Measurements from ENCODE around the gene PLEKHA7.
"Not testable (repeated sequence)": the region's sequence is repeated elsewhere in the genome, so short reads cannot be mapped to it uniquely, and the experiment has no call there.

Gene PLEKHA7

DNA sequence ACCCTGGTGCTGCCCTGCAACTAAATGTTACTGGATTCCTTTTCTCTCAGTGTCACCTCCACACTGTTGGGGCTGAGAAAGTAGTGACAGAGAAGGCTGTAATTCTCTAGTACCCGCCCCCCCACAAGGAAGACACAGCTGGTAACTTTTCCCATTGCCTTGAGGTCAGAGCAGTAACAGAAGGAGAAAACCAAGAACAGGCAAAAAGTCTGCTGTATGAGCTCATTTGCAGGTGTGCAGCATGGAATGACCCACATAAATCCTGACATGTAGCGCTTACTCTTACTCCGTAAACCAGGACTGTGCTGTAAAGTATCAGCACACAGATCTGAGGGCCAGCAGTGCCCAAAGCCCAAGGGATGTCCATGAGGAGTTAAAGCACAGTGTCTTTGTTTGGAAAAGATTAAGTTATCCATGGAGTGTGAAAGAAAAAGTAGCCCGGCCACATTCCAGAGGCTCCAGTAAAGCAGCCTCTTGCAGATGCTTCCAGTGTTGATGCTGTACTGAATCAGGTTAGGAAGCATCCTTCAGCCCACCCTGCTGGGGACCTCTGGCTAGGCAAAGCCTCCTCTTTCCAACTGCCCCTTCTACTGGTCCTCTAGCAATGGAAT is 120.7 kb downstream of the PLEKHA7 start:
- no peak overlapping the region for H3K9ac ChIP-seq (ENCODE audit: low read length in 2 of 2)
- H3K4me1 ChIP-seq (ENCODE audit: control insufficient read depth, insufficient read depth, low read length) = no peaks in the 10 kb centered on the region
- no peaks in the 10 kb centered on the region for H3K36me3 ChIP-seq (ENCODE audit: control insufficient read depth in 2 of 2, insufficient read depth in 2 of 2, low read length in 2 of 2)
- no peak overlapping the region for H3K27ac ChIP-seq (ENCODE audit: low read length)
- no peak overlapping the region for H3K4me3 ChIP-seq (ENCODE audit: low read length in 2 of 2)
- H3K9me3 ChIP-seq (ENCODE audit: control insufficient read depth in 2 of 2, low read length in 2 of 2) = no peaks in the 10 kb centered on the region
- no peaks in the 10 kb centered on the region for H3K27me3 ChIP-seq (ENCODE audit: control insufficient read depth in 1 of 2, insufficient read depth in 2 of 2, low read length in 2 of 2)

- no peaks in the 10 kb centered on the region for H3K9me3 ChIP-seq (ENCODE audit: control insufficient read depth in 2 of 2, low read length in 2 of 2)
- no peaks in the 10 kb centered on the region for H3K27me3 ChIP-seq (ENCODE audit: control insufficient read depth in 1 of 2, insufficient read depth in 2 of 2, low read length in 2 of 2)
- H3K27ac ChIP-seq (ENCODE audit: low read length) = no peak overlapping the region
- H3K36me3 ChIP-seq (ENCODE audit: control insufficient read depth in 2 of 2, insufficient read depth in 2 of 2, low read length in 2 of 2) = no peaks in the 10 kb centered on the region
- no peak overlapping the region for H3K4me3 ChIP-seq (ENCODE audit: low read length in 2 of 2)
- H3K9ac ChIP-seq (ENCODE audit: low read length in 2 of 2) = no peak overlapping the region
- H3K4me1 ChIP-seq (ENCODE audit: control insufficient read depth, insufficient read depth, low read length) = no peaks in the 10 kb centered on the region
Measured at GRCh38 chr11:16891964-16892363, 122.2 kb downstream of the PLEKHA7 start.

GRCh38 chr11:16891165-16891564 is 123.0 kb downstream of the PLEKHA7 start:
- Histone ChIP-seq H3K27me3 (ENCODE audit: control insufficient read depth in 1 of 2, insufficient read depth in 2 of 2, low read length in 2 of 2) (no peaks in the 10 kb centered on the region), H3K4me3 (ENCODE audit: low read length in 2 of 2) (no peak overlapping the region), H3K9ac (ENCODE audit: low read length in 2 of 2) (no peak overlapping the region), H3K36me3 (ENCODE audit: control insufficient read depth in 2 of 2, insufficient read depth in 2 of 2, low read length in 2 of 2) (no peaks in the 10 kb centered on the region), H3K9me3 (ENCODE audit: control insufficient read depth in 2 of 2, low read length in 2 of 2) (no peaks in the 10 kb centered on the region), H3K4me1 (ENCODE audit: control insufficient read depth, insufficient read depth, low read length) (no peaks in the 10 kb centered on the region), H3K27ac (ENCODE audit: low read length) (no peak overlapping the region)

DNA sequence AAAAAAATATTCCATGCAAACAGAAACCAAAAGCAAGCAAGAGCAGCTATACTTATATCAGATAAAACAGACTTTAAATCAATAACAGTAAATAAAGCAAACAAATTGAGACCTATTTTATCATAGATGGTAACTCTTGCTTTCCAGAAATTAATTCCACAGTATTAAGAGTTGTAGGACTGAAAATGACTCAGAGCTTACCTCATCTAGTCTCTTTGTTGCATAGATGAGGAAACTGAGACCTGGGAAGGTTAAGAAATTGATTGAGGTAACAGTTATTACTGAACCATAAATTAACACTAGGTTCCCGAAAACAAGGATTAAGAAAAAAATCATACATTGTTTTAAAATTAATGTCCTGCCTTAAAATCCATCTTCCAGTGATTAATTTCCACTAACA is 123.8 kb downstream of the PLEKHA7 start:
- Histone ChIP-seq H3K36me3 (ENCODE audit: control insufficient read depth in 2 of 2, insufficient read depth in 2 of 2, low read length in 2 of 2) (no peaks in the 10 kb centered on the region), H3K4me1 (ENCODE audit: control insufficient read depth, insufficient read depth, low read length) (no peaks in the 10 kb centered on the region), H3K27me3 (ENCODE audit: control insufficient read depth in 1 of 2, insufficient read depth in 2 of 2, low read length in 2 of 2) (no peaks in the 10 kb centered on the region), H3K9ac (ENCODE audit: low read length in 2 of 2) (no peak overlapping the region), H3K27ac (ENCODE audit: low read length) (no peak overlapping the region), H3K9me3 (ENCODE audit: control insufficient read depth in 2 of 2, low read length in 2 of 2) (no peaks in the 10 kb centered on the region), H3K4me3 (ENCODE audit: low read length in 2 of 2) (no peak overlapping the region)

GRCh38 chr11:16889905-16890304 is 124.3 kb downstream of the PLEKHA7 start:
- Histone ChIP-seq H3K9me3 (ENCODE audit: control insufficient read depth in 2 of 2, low read length in 2 of 2) (no peaks in the 10 kb centered on the region), H3K4me1 (ENCODE audit: control insufficient read depth, insufficient read depth, low read length) (no peaks in the 10 kb centered on the region), H3K36me3 (ENCODE audit: control insufficient read depth in 2 of 2, insufficient read depth in 2 of 2, low read length in 2 of 2) (no peaks in the 10 kb centered on the region), H3K27me3 (ENCODE audit: control insufficient read depth in 1 of 2, insufficient read depth in 2 of 2, low read length in 2 of 2) (no peaks in the 10 kb centered on the region), H3K27ac (ENCODE audit: low read length) (no peak overlapping the region), H3K9ac (ENCODE audit: low read length in 2 of 2) (no peak overlapping the region), H3K4me3 (ENCODE audit: low read length in 2 of 2) (no peak overlapping the region)

GRCh38 chr11:16889010-16889409 is 125.2 kb downstream of the PLEKHA7 start:
- H3K27me3 ChIP-seq (ENCODE audit: control insufficient read depth in 1 of 2, insufficient read depth in 2 of 2, low read length in 2 of 2); H3K4me1 ChIP-seq (ENCODE audit: control insufficient read depth, insufficient read depth, low read length); H3K36me3 ChIP-seq (ENCODE audit: control insufficient read depth in 2 of 2, insufficient read depth in 2 of 2, low read length in 2 of 2); H3K27ac ChIP-seq (ENCODE audit: low read length); H3K9me3 ChIP-seq (ENCODE audit: control insufficient read depth in 2 of 2, low read length in 2 of 2); H3K9ac ChIP-seq (ENCODE audit: low read length in 2 of 2); H3K4me3 ChIP-seq (ENCODE audit: low read length in 2 of 2): not testable (repeated sequence)

- H3K9ac ChIP-seq (ENCODE audit: low read length in 2 of 2); H3K36me3 ChIP-seq (ENCODE audit: control insufficient read depth in 2 of 2, insufficient read depth in 2 of 2, low read length in 2 of 2): not testable (repeated sequence)
Measured at GRCh38 chr11:16887887-16888286, 126.3 kb downstream of the PLEKHA7 start.

GRCh38 chr11:16883174-16883573 is 131.0 kb downstream of the PLEKHA7 start:
- Histone ChIP-seq H3K9me3 (ENCODE audit: control insufficient read depth in 2 of 2, low read length in 2 of 2) (no peaks in the 10 kb centered on the region), H3K27ac (ENCODE audit: low read length) (no peak overlapping the region), H3K36me3 (ENCODE audit: control insufficient read depth in 2 of 2, insufficient read depth in 2 of 2, low read length in 2 of 2) (no peaks in the 10 kb centered on the region), H3K4me3 (ENCODE audit: low read length in 2 of 2) (no peak overlapping the region), H3K4me1 (ENCODE audit: control insufficient read depth, insufficient read depth, low read length) (no peaks in the 10 kb centered on the region), H3K9ac (ENCODE audit: low read length in 2 of 2) (no peak overlapping the region), H3K27me3 (ENCODE audit: control insufficient read depth in 1 of 2, insufficient read depth in 2 of 2, low read length in 2 of 2) (no peaks in the 10 kb centered on the region)

More at GRCh38 chr11:16887887-16888286, 126.3 kb downstream of the PLEKHA7 start:
- H3K9me3 ChIP-seq (ENCODE audit: control insufficient read depth in 2 of 2, low read length in 2 of 2); H3K27ac ChIP-seq (ENCODE audit: low read length); H3K4me1 ChIP-seq (ENCODE audit: control insufficient read depth, insufficient read depth, low read length); H3K27me3 ChIP-seq (ENCODE audit: control insufficient read depth in 1 of 2, insufficient read depth in 2 of 2, low read length in 2 of 2); H3K4me3 ChIP-seq (ENCODE audit: low read length in 2 of 2): not testable (repeated sequence)

DNA sequence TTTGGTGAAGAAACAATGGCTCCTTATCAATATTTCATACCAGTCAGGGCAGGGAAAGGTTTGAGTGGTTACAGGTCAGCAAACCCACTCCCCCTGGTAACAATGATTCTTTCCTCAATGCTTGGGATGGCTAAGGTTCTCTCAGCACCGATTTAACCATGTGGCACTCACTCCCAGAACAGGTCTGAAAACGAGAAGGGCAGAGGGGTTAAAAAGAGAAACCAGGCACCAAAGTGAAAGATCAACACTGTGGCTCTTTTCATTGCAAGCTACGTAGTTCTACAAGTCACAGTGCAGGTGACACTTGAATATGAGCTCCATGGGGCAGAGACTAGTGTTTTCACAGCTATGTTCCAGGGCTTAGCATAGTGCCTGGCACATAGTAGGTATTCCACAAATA is 132.4 kb downstream of the PLEKHA7 start:
- H3K27me3 ChIP-seq (ENCODE audit: control insufficient read depth in 1 of 2, insufficient read depth in 2 of 2, low read length in 2 of 2) = no peaks in the 10 kb centered on the region
- no peaks in the 10 kb centered on the region for H3K36me3 ChIP-seq (ENCODE audit: control insufficient read depth in 2 of 2, insufficient read depth in 2 of 2, low read length in 2 of 2)
- no peaks in the 10 kb centered on the region for H3K9me3 ChIP-seq (ENCODE audit: control insufficient read depth in 2 of 2, low read length in 2 of 2)
- no peak overlapping the region for H3K9ac ChIP-seq (ENCODE audit: low read length in 2 of 2)
- no peak overlapping the region for H3K27ac ChIP-seq (ENCODE audit: low read length)
- H3K4me1 ChIP-seq (ENCODE audit: control insufficient read depth, insufficient read depth, low read length) = no peaks in the 10 kb centered on the region
- H3K4me3 ChIP-seq (ENCODE audit: low read length in 2 of 2) = no peak overlapping the region

DNA sequence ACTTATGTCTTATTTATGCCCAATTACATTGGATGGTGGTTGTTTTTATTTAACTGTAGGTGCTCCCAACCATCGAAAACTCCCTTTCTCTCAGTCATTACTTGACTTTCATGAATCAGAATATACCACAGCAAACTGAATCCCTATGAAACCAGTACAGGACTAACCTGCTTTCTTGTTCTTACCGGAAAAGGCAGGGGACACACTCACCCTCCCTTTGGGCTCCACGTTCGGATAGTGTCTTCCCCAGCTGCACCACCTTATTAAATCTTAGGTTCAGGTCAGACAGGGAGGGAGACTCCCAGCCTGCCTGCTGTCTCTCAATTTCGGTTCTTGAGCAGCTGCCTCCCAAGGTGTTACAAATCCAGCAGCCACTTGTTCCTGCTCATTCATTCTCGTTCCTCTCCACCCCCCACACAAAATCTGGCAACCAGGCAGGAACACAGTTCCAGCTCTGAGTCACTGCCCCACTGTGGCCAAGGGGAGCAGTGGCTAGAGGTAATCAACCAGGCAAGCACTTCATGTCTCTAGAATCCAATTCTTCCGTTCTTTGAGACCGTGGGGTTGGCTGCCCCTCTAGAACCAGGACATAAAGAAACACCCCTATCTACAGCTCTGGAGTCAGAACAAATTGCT is 133.0 kb downstream of the PLEKHA7 start:
- Histone ChIP-seq H3K36me3 (ENCODE audit: control insufficient read depth in 2 of 2, insufficient read depth in 2 of 2, low read length in 2 of 2) (no peaks in the 10 kb centered on the region), H3K27me3 (ENCODE audit: control insufficient read depth in 1 of 2, insufficient read depth in 2 of 2, low read length in 2 of 2) (no peaks in the 10 kb centered on the region), H3K4me3 (ENCODE audit: low read length in 2 of 2) (no peak overlapping the region), H3K27ac (ENCODE audit: low read length) (no peak overlapping the region), H3K9ac (ENCODE audit: low read length in 2 of 2) (no peak overlapping the region), H3K4me1 (ENCODE audit: control insufficient read depth, insufficient read depth, low read length) (no peaks in the 10 kb centered on the region), H3K9me3 (ENCODE audit: control insufficient read depth in 2 of 2, low read length in 2 of 2) (no peaks in the 10 kb centered on the region)

DNA sequence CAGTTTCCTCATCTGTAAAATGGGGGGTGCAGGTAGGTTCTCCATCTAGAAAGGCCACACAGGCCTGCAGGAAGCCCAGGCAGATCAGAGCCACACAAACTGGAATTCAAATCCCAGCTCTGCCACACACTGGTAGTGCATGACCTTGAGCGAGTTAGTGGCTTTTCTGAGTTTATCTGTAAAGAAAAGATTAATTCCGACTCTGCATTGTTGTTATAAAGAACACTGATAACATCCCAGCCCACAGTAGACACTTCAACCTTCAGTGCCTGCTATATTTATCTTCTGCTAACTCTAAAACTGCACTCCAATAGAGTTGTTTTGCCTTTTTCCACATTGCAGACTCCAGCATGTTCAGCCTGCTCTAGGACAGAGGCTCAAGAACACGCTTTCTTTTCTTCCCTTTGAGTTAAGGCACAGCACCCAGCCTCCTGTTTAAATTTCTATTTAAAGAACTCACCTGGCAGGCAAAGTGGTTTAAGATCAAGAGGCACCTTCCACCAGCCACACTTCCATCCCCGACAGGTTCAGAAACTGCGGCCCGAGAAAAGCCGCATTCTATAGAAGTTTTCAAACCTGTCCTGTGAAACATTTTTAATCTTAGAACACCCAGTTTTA is 133.9 kb downstream of the PLEKHA7 start:
- no peak overlapping the region for H3K4me3 ChIP-seq (ENCODE audit: low read length in 2 of 2)
- no peaks in the 10 kb centered on the region for H3K36me3 ChIP-seq (ENCODE audit: control insufficient read depth in 2 of 2, insufficient read depth in 2 of 2, low read length in 2 of 2)
- H3K27ac ChIP-seq (ENCODE audit: low read length) = no peak overlapping the region
- H3K9me3 ChIP-seq (ENCODE audit: control insufficient read depth in 2 of 2, low read length in 2 of 2) = no peaks in the 10 kb centered on the region
- no peaks in the 10 kb centered on the region for H3K4me1 ChIP-seq (ENCODE audit: control insufficient read depth, insufficient read depth, low read length)
- no peaks in the 10 kb centered on the region for H3K27me3 ChIP-seq (ENCODE audit: control insufficient read depth in 1 of 2, insufficient read depth in 2 of 2, low read length in 2 of 2)
- no peak overlapping the region for H3K9ac ChIP-seq (ENCODE audit: low read length in 2 of 2)

Data from stomach smooth muscle (tissue), 2 donors.